ENCODE data around the gene MDH1B. TPM values are rescaled to one million over a fixed set of nuclear protein-coding genes. Genes with fewer than 3 reads are reported as not detected.
A peak's percentile ranks its signal among the peaks of the same experiment; 100 is the strongest.

MDH1B gene
- total RNA-seq, 2 donors from 2014 or later: 0.37 to 0.50 TPM

DNA sequence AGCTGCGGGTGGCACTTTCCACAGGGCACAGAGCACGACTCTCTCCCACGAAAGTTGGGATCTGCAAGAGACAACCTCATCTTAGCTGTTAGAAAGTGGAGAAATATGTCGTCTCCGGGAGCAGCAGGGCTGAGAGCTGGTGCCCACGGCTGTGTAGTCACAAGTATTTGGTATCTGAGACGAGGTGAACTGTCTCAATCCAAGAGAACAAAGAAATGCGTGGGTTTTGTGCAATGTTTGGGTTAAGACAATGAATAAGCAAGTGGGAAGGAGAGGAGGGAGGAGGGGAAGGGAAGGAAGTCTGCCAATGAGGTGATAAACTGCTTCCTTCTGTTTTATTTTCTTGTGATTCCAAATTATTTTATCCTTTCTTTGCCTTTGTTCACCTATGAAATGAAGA lies 65.0 kb downstream of the MDH1B start:
- H3K4me1 ChIP-seq: no peaks in the 10 kb centered on the region
- intact Hi-C loops (cut with DNase I): no loop called here
- TF ChIP-seq, protein P1, sequence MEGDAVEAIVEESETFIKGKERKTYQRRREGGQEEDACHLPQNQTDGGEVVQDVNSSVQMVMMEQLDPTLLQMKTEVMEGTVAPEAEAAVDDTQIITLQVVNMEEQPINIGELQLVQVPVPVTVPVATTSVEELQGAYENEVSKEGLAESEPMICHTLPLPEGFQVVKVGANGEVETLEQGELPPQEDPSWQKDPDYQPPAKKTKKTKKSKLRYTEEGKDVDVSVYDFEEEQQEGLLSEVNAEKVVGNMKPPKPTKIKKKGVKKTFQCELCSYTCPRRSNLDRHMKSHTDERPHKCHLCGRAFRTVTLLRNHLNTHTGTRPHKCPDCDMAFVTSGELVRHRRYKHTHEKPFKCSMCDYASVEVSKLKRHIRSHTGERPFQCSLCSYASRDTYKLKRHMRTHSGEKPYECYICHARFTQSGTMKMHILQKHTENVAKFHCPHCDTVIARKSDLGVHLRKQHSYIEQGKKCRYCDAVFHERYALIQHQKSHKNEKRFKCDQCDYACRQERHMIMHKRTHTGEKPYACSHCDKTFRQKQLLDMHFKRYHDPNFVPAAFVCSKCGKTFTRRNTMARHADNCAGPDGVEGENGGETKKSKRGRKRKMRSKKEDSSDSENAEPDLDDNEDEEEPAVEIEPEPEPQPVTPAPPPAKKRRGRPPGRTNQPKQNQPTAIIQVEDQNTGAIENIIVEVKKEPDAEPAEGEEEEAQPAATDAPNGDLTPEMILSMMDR (IDR thresholded peaks at IDR 0.05): no peak
- no peak overlapping the region for H3K27ac ChIP-seq
- no peaks in the 10 kb centered on the region for H3K27me3 ChIP-seq
- no peaks in the 10 kb centered on the region for H3K9me3 ChIP-seq
- no peak overlapping the region for H3K9ac ChIP-seq (ENCODE audit: low read depth in 2 of 2, low read length in 2 of 2)
- H3K4me3 ChIP-seq: no peak overlapping the region
- H3K36me3 ChIP-seq: no peaks in the 10 kb centered on the region
- DNase-seq: no peak

DNA sequence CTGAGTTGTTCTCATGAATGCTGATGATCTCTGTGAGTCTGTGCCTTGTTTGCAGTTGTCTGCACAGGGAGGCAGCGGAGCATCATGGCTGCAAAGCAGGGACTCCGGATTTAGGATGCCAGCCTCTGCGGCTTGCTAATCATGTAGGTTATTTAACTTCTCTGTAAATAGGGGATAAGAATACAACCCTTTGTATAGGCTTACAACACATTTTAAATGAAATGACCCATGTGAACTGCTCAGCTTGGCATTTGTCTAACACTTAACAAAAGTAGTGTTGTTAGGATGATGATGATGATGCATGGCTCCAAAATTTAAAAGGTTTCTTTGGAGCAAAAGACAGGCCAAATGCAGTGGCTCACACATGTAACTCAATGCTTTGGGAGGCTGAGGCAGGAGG lies 66.3 kb downstream of the MDH1B start:
- H3K27ac ChIP-seq: no peak overlapping the region
- no peak overlapping the region for H3K4me3 ChIP-seq
- DNase-seq: no peak
- no peaks in the 10 kb centered on the region for H3K4me1 ChIP-seq
- TF ChIP-seq, protein P1 (IDR thresholded peaks at IDR 0.05): no peak
- H3K27me3 ChIP-seq: no peaks in the 10 kb centered on the region
- H3K36me3 ChIP-seq: no peaks in the 10 kb centered on the region
- intact Hi-C loops (cut with DNase I): loop anchor here (10.0 kb wide), 2 partner anchors 286 to 776 kb away; no protein-coding TSS in a partner anchor
- H3K9me3 ChIP-seq: no peaks in the 10 kb centered on the region
- no peak overlapping the region for H3K9ac ChIP-seq (ENCODE audit: low read depth in 2 of 2, low read length in 2 of 2)

DNA sequence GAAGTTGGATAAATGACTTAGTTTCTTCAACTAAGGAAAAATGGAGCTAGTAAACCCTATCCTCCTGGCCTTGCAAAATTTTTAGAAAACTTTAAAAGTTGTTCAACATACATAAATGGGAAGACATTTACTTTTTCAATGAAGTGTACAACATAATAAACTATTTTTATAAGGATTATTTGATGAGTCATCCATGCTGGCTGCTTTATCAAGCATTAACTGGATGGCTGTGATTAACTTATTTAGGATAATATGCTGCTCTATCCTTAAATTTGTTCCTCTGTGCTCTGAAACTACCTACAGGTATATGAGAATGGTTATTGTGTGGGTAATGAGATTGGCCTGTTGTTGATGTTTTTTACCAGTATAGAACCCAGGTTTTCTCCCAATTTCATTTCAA lies 68.2 kb downstream of the MDH1B start:
- no peak overlapping the region for H3K9ac ChIP-seq (ENCODE audit: low read depth in 2 of 2, low read length in 2 of 2)
- intact Hi-C loops (cut with DNase I): loop anchor here (2.0 to 10.0 kb wide), 3 partner anchors 82 to 778 kb away; no protein-coding TSS in a partner anchor
- H3K27ac ChIP-seq: no peak overlapping the region
- no peaks in the 10 kb centered on the region for H3K36me3 ChIP-seq
- DNase-seq: no peak
- H3K4me3 ChIP-seq: no peak overlapping the region
- H3K4me1 ChIP-seq: no peaks in the 10 kb centered on the region
- TF ChIP-seq, protein P1 (IDR thresholded peaks at IDR 0.05): no peak
- H3K27me3 ChIP-seq: no peaks in the 10 kb centered on the region
- H3K9me3 ChIP-seq: no peaks in the 10 kb centered on the region

DNA sequence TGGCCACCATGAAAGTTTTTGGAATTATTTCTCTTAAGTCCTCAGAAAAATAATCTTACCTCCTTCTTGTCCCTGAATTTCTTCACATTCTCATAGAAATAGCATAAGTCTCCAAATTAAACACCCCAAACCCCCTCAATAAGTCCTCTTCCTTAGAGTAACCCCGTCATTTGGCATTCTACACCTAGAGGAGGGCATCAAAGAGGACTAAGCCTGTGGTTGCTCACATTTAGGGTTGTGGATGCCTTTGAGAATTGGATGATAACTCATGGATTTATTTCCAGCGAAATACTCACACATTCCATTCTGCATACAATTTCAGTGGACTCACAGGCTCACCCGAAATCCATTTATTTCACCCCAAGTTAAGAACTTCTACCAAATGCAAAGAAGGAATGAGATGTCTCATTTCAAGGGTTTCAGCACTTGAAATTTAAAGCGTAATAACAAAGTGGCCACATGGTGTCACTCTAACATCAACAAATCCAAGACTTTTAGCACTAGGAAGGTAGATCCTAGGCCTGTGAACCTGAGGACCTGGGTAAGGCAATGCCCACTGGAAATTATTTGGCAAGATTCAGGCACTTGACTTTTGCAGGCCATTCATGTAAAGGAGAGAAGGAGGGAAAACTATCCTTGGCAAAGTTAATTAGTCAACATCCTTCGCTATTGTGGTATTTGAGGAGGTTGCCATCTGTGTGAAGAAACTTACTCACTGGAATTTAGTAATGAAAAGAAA lies 71.6 kb downstream of the MDH1B start:
- Histone ChIP-seq H3K27ac (no peak overlapping the region), H3K9me3 (no peaks in the 10 kb centered on the region), H3K4me1 (no peaks in the 10 kb centered on the region), H3K27me3 (no peaks in the 10 kb centered on the region), H3K4me3 (no peak overlapping the region), H3K9ac (ENCODE audit: low read depth in 2 of 2, low read length in 2 of 2) (no peak overlapping the region), H3K36me3 (no peaks in the 10 kb centered on the region)
- intact Hi-C loops (cut with DNase I): loop anchor here (10.0 kb wide), 2 partner anchors 291 to 781 kb away; no protein-coding TSS in a partner anchor
- DNase-seq: peak; percentile 29
- TF ChIP-seq, protein P1 (IDR thresholded peaks at IDR 0.05): peak; percentile 43

DNA sequence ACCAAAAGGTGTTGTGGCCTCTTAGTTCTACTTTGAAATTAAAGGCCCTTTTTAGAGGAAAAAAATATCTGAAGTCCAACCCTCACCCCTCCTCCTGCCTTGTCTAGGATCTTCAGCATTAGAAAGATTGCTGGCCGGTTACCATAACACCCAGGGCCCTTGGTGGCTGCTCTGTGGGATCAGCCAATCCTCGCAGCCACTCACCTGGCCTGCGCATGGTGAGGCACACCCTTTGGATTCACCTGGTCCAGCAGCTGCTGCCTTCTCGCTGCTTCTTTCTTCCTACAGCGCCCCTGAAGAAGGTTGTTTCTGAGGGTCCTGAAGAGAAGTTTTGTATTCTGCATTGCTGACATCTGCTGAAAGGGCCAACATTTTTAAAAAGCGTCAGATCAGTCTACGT lies 72.2 kb downstream of the MDH1B start:
- intact Hi-C loops (cut with DNase I): loop anchor here (10.0 kb wide), 2 partner anchors 292 to 782 kb away; no protein-coding TSS in a partner anchor
- Histone ChIP-seq H3K4me1 (no peaks in the 10 kb centered on the region), H3K27ac (no peak overlapping the region), H3K9me3 (no peaks in the 10 kb centered on the region), H3K9ac (ENCODE audit: low read depth in 2 of 2, low read length in 2 of 2) (no peak overlapping the region), H3K36me3 (no peaks in the 10 kb centered on the region), H3K27me3 (no peaks in the 10 kb centered on the region), H3K4me3 (no peak overlapping the region)
- TF ChIP-seq, protein P1 (IDR thresholded peaks at IDR 0.05): no peak
- no peak for DNase-seq
